ENCODE measurements around the gene PRKG1. TPM values are rescaled to one million over a fixed set of nuclear protein-coding genes. Genes with fewer than 3 reads are reported as not detected.

The PRKG1 gene
- total RNA-seq, 2 donors from 2014 or later: 8.1 to 16.6 TPM

- Histone ChIP-seq H3K4me1 (no peaks in the 10 kb centered on the region), H3K27ac (no peak overlapping the region), H3K9ac (ENCODE audit: low read depth in 2 of 2, low read length in 2 of 2) (no peak overlapping the region), H3K9me3 (no peaks in the 10 kb centered on the region), H3K27me3 (no peaks in the 10 kb centered on the region), H3K36me3 (no peaks in the 10 kb centered on the region), H3K4me3 (no peak overlapping the region)
- no peak for TF ChIP-seq CTCF (IDR thresholded peaks at IDR 0.05)
- no peak for DNase-seq
- intact Hi-C loops (cut with DNase I): no loop called here
Measured at GRCh38 chr10:51112013-51112412, 37.7 kb downstream of the PRKG1 start.

DNA sequence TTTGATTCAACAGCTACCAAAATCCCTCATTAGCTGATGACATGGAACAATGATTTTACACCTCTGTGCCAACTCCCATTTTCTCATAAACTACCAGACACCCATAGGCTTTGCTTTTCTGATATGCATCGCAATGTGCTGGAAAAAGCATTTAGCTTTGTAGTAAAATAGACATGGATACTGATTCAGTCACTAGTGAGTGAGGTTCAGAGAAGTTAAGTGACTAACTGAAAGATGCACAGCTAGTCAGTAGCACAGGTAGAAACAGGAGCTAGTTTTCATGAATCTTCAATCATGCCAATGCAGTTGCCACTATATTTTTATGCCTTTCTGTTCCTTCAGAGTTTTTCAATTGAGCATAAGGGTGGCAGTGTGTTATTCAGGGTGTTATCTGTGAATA lies 38.7 kb downstream of the PRKG1 start:
- Histone ChIP-seq H3K9ac (ENCODE audit: low read depth in 2 of 2, low read length in 2 of 2) (no peak overlapping the region), H3K9me3 (no peaks in the 10 kb centered on the region), H3K27ac (no peak overlapping the region), H3K4me3 (no peak overlapping the region), H3K36me3 (no peaks in the 10 kb centered on the region), H3K27me3 (no peaks in the 10 kb centered on the region), H3K4me1 (no peaks in the 10 kb centered on the region)
- no peak for DNase-seq
- intact Hi-C loops (cut with DNase I): no loop called here
- no peak for TF ChIP-seq CTCF (IDR thresholded peaks at IDR 0.05)

DNA sequence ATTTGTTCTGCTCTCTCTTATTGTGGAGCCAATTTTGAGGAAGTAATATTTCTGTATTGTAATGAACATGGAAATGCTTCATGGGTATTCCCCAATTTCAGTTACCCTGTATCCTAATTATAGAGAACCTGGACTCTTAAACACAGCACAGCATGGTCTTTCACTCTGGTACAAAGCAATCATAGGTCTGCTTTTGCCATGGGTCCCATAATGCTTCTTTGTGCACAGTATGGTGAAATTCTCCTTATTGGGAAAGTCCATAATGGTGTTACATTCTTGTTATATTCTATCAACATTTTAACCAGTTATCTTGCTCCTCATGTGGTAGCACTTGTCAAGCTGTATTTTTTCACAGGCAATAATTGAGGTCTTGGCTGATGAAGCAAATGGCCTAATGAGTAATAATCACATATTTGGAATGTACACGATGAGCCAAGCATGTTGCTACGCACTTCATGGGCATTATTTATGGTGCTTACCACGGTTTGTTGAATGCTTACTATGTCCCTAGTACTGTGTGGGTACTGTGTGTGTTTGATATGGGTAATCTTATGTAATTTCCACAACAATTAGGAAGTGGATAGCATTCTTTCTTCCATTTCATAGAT lies 42.9 kb downstream of the PRKG1 start:
- no peak overlapping the region for H3K4me3 ChIP-seq
- no peak for TF ChIP-seq CTCF (IDR thresholded peaks at IDR 0.05)
- intact Hi-C loops (cut with DNase I): no loop called here
- H3K27ac ChIP-seq: no peak overlapping the region
- H3K9ac ChIP-seq (ENCODE audit: low read depth in 2 of 2, low read length in 2 of 2): no peak overlapping the region
- no peak for DNase-seq
- H3K27me3 ChIP-seq: no peaks in the 10 kb centered on the region
- no peaks in the 10 kb centered on the region for H3K36me3 ChIP-seq
- H3K4me1 ChIP-seq: no peaks in the 10 kb centered on the region
- no peaks in the 10 kb centered on the region for H3K9me3 ChIP-seq

GRCh38 chr10:51117794-51118193 lies 43.5 kb downstream of the PRKG1 start:
- intact Hi-C loops (cut with DNase I): no loop called here
- Histone ChIP-seq H3K27me3 (no peaks in the 10 kb centered on the region), H3K4me3 (no peak overlapping the region), H3K4me1 (no peaks in the 10 kb centered on the region), H3K9me3 (no peaks in the 10 kb centered on the region), H3K9ac (ENCODE audit: low read depth in 2 of 2, low read length in 2 of 2) (no peak overlapping the region), H3K36me3 (no peaks in the 10 kb centered on the region), H3K27ac (no peak overlapping the region)
- TF ChIP-seq CTCF (IDR thresholded peaks at IDR 0.05): no peak
- no peak for DNase-seq

- no peak overlapping the region for H3K27ac ChIP-seq
- H3K4me3 ChIP-seq: no peak overlapping the region
- H3K27me3 ChIP-seq: no peaks in the 10 kb centered on the region
- no peak for DNase-seq
- intact Hi-C loops (cut with DNase I): no loop called here
- H3K36me3 ChIP-seq: no peaks in the 10 kb centered on the region
- H3K9ac ChIP-seq (ENCODE audit: low read depth in 2 of 2, low read length in 2 of 2): no peak overlapping the region
- H3K9me3 ChIP-seq: no peaks in the 10 kb centered on the region
- no peaks in the 10 kb centered on the region for H3K4me1 ChIP-seq
- no peak for TF ChIP-seq CTCF (IDR thresholded peaks at IDR 0.05)
Measured at GRCh38 chr10:51119441-51119840, 45.2 kb downstream of the PRKG1 start.

All from colonic mucosa (tissue), 4 donors.